ENCODE data around the gene SYTL3. TPM values are rescaled to one million over a fixed set of nuclear protein-coding genes. Genes with fewer than 3 reads are reported as not detected.

The SYTL3 gene
- total and polyA plus RNA-seq, 2 experiments from 2014 or later, result 0.07 TPM; not detected in 1

DNA sequence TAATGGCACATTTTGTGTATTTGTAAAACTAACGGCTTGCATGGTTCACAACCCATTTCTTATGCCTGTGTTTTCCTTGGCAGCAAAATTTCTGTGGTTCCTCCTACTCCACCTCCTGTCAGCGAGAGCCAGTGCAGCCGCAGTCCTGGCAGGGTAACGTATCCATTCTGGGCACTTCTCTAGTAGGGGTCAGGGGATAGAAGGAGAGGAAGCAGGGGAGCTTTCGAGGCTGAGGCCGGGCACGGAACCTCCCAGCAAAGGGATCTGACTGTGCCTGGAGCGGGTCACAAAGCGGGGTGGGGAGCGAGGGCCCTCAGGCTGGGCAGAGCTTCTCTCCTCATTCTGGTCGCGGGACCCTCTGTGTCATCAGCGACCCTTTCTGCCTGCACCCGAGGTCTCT, 58.4 kb downstream of the SYTL3 start:
- Histone ChIP-seq H3K36me3 (ENCODE audit: insufficient read depth) (no peaks in the 10 kb centered on the region), H3K27me3 (ENCODE audit: insufficient read depth) (no peaks in the 10 kb centered on the region), H3K27ac (ENCODE audit: low read depth) (no peak overlapping the region), H3K4me3 (no peak overlapping the region), H3K79me2 (replicated peaks; ENCODE audit: insufficient read depth) (no peaks in the 10 kb centered on the region), H3K4me1 (ENCODE audit: insufficient read depth) (no peaks in the 10 kb centered on the region), H3K9me2 (ENCODE audit: insufficient read depth) (no peaks in the 10 kb centered on the region), H4K20me1 (replicated peaks; ENCODE audit: insufficient read depth) (no peaks in the 10 kb centered on the region), H3F3A (replicated peaks; ENCODE audit: low read depth) (no peaks in the 10 kb centered on the region), H2AFZ (0 out of 2 replicates have a peak overlapping the region, but pooled peaks have one; percentile 12), H3K4me2 (no peak overlapping the region)
- Mint-ChIP-seq H3K4me1 (peaks cover 7% of the 10 kb centered on the region), H3K27ac (no peak overlapping the region), H3K36me3 (ENCODE audit: low read depth) (no peaks in the 10 kb centered on the region), H3K9me3 (no peaks in the 10 kb centered on the region), H3K27me3 (ENCODE audit: insufficient read depth, low read depth, poor library complexity) (peaks cover 5% of the 10 kb centered on the region), H3K4me3 (no peak overlapping the region)
- DNase-seq (ENCODE audit: low spot score) (no peak), ATAC-seq (peak; percentile 7; the same call in 1 of the 3 replicates)
- TF ChIP-seq ZNF331 (CRISPR knock-in tag; IDR thresholded peaks at IDR 0.05; ENCODE audit: low read depth), result no peak
- no peak for TF ChIP-seq STAT1 (IDR thresholded peaks at IDR 0.05; ENCODE audit: unreplicated experiment)
- TF ChIP-seq, protein P1, sequence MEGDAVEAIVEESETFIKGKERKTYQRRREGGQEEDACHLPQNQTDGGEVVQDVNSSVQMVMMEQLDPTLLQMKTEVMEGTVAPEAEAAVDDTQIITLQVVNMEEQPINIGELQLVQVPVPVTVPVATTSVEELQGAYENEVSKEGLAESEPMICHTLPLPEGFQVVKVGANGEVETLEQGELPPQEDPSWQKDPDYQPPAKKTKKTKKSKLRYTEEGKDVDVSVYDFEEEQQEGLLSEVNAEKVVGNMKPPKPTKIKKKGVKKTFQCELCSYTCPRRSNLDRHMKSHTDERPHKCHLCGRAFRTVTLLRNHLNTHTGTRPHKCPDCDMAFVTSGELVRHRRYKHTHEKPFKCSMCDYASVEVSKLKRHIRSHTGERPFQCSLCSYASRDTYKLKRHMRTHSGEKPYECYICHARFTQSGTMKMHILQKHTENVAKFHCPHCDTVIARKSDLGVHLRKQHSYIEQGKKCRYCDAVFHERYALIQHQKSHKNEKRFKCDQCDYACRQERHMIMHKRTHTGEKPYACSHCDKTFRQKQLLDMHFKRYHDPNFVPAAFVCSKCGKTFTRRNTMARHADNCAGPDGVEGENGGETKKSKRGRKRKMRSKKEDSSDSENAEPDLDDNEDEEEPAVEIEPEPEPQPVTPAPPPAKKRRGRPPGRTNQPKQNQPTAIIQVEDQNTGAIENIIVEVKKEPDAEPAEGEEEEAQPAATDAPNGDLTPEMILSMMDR (conservative IDR thresholded peaks at IDR 0.05; ENCODE audit: low read depth in 2 of 2), result no peak
- TF ChIP-seq ZNF114 (CRISPR knock-in tag; IDR thresholded peaks at IDR 0.05), result no peak
- TF ChIP-seq, protein P2, sequence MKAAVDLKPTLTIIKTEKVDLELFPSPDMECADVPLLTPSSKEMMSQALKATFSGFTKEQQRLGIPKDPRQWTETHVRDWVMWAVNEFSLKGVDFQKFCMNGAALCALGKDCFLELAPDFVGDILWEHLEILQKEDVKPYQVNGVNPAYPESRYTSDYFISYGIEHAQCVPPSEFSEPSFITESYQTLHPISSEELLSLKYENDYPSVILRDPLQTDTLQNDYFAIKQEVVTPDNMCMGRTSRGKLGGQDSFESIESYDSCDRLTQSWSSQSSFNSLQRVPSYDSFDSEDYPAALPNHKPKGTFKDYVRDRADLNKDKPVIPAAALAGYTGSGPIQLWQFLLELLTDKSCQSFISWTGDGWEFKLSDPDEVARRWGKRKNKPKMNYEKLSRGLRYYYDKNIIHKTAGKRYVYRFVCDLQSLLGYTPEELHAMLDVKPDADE (IDR thresholded peaks at IDR 0.05), result no peak
- TF ChIP-seq EZH2 (IDR thresholded peaks at IDR 0.05; ENCODE audit: low read depth, unreplicated experiment), result no peak
- TF ChIP-seq POLR2AphosphoS5 (IDR thresholded peaks at IDR 0.05; ENCODE audit: low read depth), result no peak
- TF ChIP-seq, protein P3, sequence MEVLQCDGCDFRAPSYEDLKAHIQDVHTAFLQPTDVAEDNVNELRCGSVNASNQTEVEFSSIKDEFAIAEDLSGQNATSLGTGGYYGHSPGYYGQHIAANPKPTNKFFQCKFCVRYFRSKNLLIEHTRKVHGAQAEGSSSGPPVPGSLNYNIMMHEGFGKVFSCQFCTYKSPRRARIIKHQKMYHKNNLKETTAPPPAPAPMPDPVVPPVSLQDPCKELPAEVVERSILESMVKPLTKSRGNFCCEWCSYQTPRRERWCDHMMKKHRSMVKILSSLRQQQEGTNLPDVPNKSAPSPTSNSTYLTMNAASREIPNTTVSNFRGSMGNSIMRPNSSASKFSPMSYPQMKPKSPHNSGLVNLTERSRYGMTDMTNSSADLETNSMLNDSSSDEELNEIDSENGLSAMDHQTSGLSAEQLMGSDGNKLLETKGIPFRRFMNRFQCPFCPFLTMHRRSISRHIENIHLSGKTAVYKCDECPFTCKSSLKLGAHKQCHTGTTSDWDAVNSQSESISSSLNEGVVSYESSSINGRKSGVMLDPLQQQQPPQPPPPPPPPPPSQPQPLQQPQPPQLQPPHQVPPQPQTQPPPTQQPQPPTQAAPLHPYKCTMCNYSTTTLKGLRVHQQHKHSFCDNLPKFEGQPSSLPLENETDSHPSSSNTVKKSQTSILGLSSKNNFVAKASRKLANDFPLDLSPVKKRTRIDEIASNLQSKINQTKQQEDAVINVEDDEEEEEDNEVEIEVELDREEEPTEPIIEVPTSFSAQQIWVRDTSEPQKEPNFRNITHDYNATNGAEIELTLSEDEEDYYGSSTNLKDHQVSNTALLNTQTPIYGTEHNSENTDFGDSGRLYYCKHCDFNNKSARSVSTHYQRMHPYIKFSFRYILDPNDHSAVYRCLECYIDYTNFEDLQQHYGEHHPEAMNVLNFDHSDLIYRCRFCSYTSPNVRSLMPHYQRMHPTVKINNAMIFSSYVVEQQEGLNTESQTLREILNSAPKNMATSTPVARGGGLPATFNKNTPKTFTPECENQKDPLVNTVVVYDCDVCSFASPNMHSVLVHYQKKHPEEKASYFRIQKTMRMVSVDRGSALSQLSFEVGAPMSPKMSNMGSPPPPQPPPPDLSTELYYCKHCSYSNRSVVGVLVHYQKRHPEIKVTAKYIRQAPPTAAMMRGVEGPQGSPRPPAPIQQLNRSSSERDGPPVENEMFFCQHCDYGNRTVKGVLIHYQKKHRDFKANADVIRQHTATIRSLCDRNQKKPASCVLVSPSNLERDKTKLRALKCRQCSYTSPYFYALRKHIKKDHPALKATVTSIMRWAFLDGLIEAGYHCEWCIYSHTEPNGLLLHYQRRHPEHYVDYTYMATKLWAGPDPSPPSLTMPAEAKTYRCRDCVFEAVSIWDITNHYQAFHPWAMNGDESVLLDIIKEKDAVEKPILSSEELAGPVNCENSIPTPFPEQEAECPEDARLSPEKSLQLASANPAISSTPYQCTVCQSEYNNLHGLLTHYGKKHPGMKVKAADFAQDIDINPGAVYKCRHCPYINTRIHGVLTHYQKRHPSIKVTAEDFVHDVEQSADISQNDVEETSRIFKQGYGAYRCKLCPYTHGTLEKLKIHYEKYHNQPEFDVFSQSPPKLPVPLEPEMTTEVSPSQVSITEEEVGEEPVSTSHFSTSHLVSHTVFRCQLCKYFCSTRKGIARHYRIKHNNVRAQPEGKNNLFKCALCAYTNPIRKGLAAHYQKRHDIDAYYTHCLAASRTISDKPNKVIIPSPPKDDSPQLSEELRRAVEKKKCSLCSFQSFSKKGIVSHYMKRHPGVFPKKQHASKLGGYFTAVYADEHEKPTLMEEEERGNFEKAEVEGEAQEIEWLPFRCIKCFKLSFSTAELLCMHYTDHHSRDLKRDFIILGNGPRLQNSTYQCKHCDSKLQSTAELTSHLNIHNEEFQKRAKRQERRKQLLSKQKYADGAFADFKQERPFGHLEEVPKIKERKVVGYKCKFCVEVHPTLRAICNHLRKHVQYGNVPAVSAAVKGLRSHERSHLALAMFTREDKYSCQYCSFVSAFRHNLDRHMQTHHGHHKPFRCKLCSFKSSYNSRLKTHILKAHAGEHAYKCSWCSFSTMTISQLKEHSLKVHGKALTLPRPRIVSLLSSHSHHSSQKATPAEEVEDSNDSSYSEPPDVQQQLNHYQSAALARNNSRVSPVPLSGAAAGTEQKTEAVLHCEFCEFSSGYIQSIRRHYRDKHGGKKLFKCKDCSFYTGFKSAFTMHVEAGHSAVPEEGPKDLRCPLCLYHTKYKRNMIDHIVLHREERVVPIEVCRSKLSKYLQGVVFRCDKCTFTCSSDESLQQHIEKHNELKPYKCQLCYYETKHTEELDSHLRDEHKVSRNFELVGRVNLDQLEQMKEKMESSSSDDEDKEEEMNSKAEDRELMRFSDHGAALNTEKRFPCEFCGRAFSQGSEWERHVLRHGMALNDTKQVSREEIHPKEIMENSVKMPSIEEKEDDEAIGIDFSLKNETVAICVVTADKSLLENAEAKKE (CRISPR knock-in tag; IDR thresholded peaks at IDR 0.05), result no peak
- no peak for TF ChIP-seq CREB1 (CRISPR knock-in tag; IDR thresholded peaks at IDR 0.05; ENCODE audit: low read depth)
- TF ChIP-seq NANOG (IDR thresholded peaks at IDR 0.05; ENCODE audit: borderline replicate concordance), result no peak
- no peak for TF ChIP-seq EZH2phosphoT487 (IDR thresholded peaks at IDR 0.05; ENCODE audit: unreplicated experiment)
